Keratinocyte (primary cell): ENCODE measurements around the gene ERO1B.

Source experiments
- CTCF ChIP-seq, 3 experiments: IDR thresholded peaks in 1 of 3; conservative IDR thresholded peaks in 1 of 3; optimal IDR thresholded peaks in 1 of 3; 2 replicates in 2 of 3; 3 replicates in 1 of 3; pipeline versions ENCODE3 to v1.5.1; 2011; ENCODE audit warnings: low read length in 3 of 3, mild to moderate bottlenecking in 3 of 3, moderate library complexity in 2 of 3, control low read depth in 1 of 3, inconsistent platforms in 1 of 3; ENCODE audit not compliant: insufficient read depth in 2 of 3; ENCODE audit errors: extremely low read depth in 1 of 3
- EZH2 ChIP-seq: IDR thresholded peaks from one replicate; pipeline ENCODE4 v1.6.1; 2012; ENCODE audit warnings: inconsistent platforms, mild to moderate bottlenecking, low read length, moderate library complexity

GRCh38 chr1:236315092-236315491, 33.3 kb upstream of the ERO1B start:
- TF ChIP-seq CTCF (optimal IDR thresholded peaks at IDR 0.05 in 1 of 3, IDR thresholded peaks at IDR 0.05 in 1 of 3, conservative IDR thresholded peaks at IDR 0.05 in 1 of 3; ENCODE audit: extremely low read depth in 1 of 3, insufficient read depth in 2 of 3, low read length in 3 of 3) (no peak), EZH2 (no peak)
